Activated B cell treated with CpG ODN at 0.5 μM for 24 hours (primary cell): ENCODE results near the gene SETD4. TPM values are rescaled to one million over a fixed set of nuclear protein-coding genes. Genes with fewer than 3 reads are reported as not detected.

Source experiments
- ATAC-seq: fragments of 200-7000 bp; cut with Tn5 transposase; one replicate; pipeline ENCODE4 v1.10.0; 2021; ENCODE audit warnings: low read depth, mild to moderate bottlenecking, moderate library complexity
- CTCF ChIA-PET: fragments of 350-600 bp; sonication (Branson Sonifier 250); formaldehyde crosslinking; loops from one replicate; lab custom pipeline; 2021; ENCODE audit warnings: antibody characterized with exemption; lab: Charles Lee
- POLR2A ChIA-PET: fragments of 350-600 bp; sonication (Branson Sonifier 250); formaldehyde crosslinking; loops from one replicate; lab custom pipeline; 2021; ENCODE audit warnings: antibody characterized with exemption; lab: Charles Lee
- DNase-seq: peaks from one replicate; pipeline ENCODE4 v3.0.0; 2022
- H3K27ac Mint-ChIP-seq: one replicate; pipeline ENCODE4 v1.8.0; 2020; ENCODE audit warnings: mixed read lengths
- H3K27me3 Mint-ChIP-seq: one replicate; pipeline ENCODE4 v1.8.0; 2021; ENCODE audit warnings: mixed read lengths
- H3K36me3 Mint-ChIP-seq: one replicate; pipeline ENCODE4 v1.8.0; 2021; ENCODE audit warnings: low read depth, mixed read lengths
- H3K4me1 Mint-ChIP-seq: one replicate; pipeline ENCODE4 v1.8.0; 2021; ENCODE audit warnings: mixed read lengths
- H3K4me3 Mint-ChIP-seq: one replicate; pipeline ENCODE4 v1.8.0; 2020; ENCODE audit warnings: mild to moderate bottlenecking, mixed read lengths
- H3K9me3 Mint-ChIP-seq: one replicate; pipeline ENCODE4 v1.8.0; 2020; ENCODE audit warnings: mixed read lengths
- CTCF ChIP-seq: fragments of 200-600 bp; IDR thresholded peaks from one replicate; pipeline ENCODE4 v1.8.0; 2022; ENCODE audit warnings: antibody characterized with exemption, mild to moderate bottlenecking
- intact Hi-C: fragments of 100-400 bp; cut with micrococcal nuclease; formaldehyde crosslinking; loops from one replicate; pipeline ENCODE4 v1.15.1; 2024
- total RNA-seq: library from RNA; stranded (reverse); gene quantifications from 2 replicates; pipeline ENCODE4 v1.2.3, GENCODE V29; 2022

SETD4 gene
- total RNA-seq, 1 donor from 2014 or later: 40.4 TPM

- ChIA-PET CTCF (interaction anchor here (1.4 kb wide), 1 partner anchor 9 kb away, joined by 9 read pairs; the partner anchor contains the start of gene SETD4), POLR2A (interaction anchor here (0.5 to 3.2 kb wide), 12 partner anchors 9 to 1159 kb away, joined by 3 to 60 read pairs (median 4); partner anchors contain the start of gene SETD4)
- intact Hi-C loops: loop anchor here (1.0 to 10.0 kb wide), 7 partner anchors 8 to 1994 kb away; partner anchors contain the start of genes CBR3, MRPS6, RUNX1 and SETD4
- no peak for TF ChIP-seq CTCF
- no peak for DNase-seq
- peak overlapping the region; percentile 12 for H3K27ac Mint-ChIP-seq
- H3K27me3 Mint-ChIP-seq: no peaks in the 10 kb centered on the region
- ATAC-seq: no peak
- peaks cover 31% of the 10 kb centered on the region for H3K4me1 Mint-ChIP-seq
- H3K9me3 Mint-ChIP-seq: peaks cover 5% of the 10 kb centered on the region
- peaks cover 32% of the 10 kb centered on the region for H3K36me3 Mint-ChIP-seq
- no peak overlapping the region for H3K4me3 Mint-ChIP-seq
Measured at GRCh38 chr21:36068748-36069398, 8.5 kb upstream of the SETD4 start.

DNA sequence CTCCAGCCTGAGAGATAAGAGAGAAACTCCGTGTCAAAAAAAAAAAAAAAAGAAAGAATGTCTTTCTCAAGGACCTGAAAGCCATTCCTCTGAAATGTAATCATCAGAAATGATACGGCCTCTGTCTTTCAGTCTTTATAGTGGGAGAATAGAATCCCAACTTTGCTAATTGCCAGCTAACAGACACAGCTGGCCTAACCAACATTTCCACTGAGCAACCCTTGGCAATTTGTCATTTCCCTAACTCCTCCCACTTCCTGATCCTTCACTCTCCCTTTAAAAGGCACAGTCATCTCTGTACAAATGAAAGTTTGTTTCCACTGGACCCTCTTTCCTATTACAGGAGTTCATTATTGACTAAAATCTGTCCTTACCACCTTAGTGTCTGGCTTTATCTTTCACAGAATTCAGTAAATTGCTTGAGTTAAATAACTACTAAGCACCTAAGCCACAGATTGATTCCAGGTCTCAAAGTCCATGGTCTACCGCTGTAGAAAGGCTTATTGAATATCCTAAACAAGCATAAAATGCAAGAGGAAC lies 5.2 kb upstream of the SETD4 start:
- no peak overlapping the region for H3K27ac Mint-ChIP-seq
- CTCF ChIA-PET: no interaction called here
- no peak for TF ChIP-seq CTCF
- peaks cover 18% of the 10 kb centered on the region for H3K4me1 Mint-ChIP-seq
- no peaks in the 10 kb centered on the region for H3K27me3 Mint-ChIP-seq
- no peak for DNase-seq
- no peak for ATAC-seq
- peaks cover 8% of the 10 kb centered on the region for H3K36me3 Mint-ChIP-seq
- POLR2A ChIA-PET: interaction anchor here (0.7 kb wide), 1 partner anchor 12 kb away, joined by 4 read pairs; no protein-coding TSS in a partner anchor
- H3K4me3 Mint-ChIP-seq: no peak overlapping the region
- intact Hi-C loops: loop anchor here (5.0 to 10.0 kb wide), 4 partner anchors 1021 to 1991 kb away; partner anchors contain the start of genes MRPS6, RUNX1, SLC5A3 and VPS26C
- H3K9me3 Mint-ChIP-seq: peaks cover 5% of the 10 kb centered on the region

GRCh38 chr21:36064085-36064460 lies 3.7 kb upstream of the SETD4 start:
- POLR2A ChIA-PET: interaction anchor here (0.7 kb wide), 1 partner anchor 12 kb away, joined by 4 read pairs; no protein-coding TSS in a partner anchor
- Mint-ChIP-seq H3K4me1 (peaks cover 12% of the 10 kb centered on the region), H3K4me3 (no peak overlapping the region), H3K27me3 (no peaks in the 10 kb centered on the region), H3K27ac (no peak overlapping the region), H3K9me3 (peaks cover 5% of the 10 kb centered on the region), H3K36me3 (peaks cover 7% of the 10 kb centered on the region)
- CTCF ChIA-PET: no interaction called here
- no peak for ATAC-seq
- intact Hi-C loops: loop anchor here (10.0 kb wide), 3 partner anchors 1019 to 1989 kb away; partner anchors contain the start of genes MRPS6, RUNX1 and SLC5A3
- no peak for TF ChIP-seq CTCF
- DNase-seq: no peak

- DNase-seq: no peak
- ATAC-seq: no peak
- TF ChIP-seq CTCF: no peak
- Mint-ChIP-seq H3K9me3 (peaks cover 2% of the 10 kb centered on the region), H3K27ac (no peak overlapping the region), H3K4me3 (no peak overlapping the region), H3K4me1 (peaks cover 10% of the 10 kb centered on the region), H3K27me3 (no peaks in the 10 kb centered on the region), H3K36me3 (peaks cover 9% of the 10 kb centered on the region)
- POLR2A ChIA-PET: interaction anchor here (0.7 kb wide), 1 partner anchor 13 kb away, joined by 4 read pairs; no protein-coding TSS in a partner anchor
- CTCF ChIA-PET: no interaction called here
- intact Hi-C loops: loop anchor here (10.0 kb wide), 3 partner anchors 1019 to 1989 kb away; partner anchors contain the start of genes MRPS6, RUNX1 and SLC5A3
Measured at GRCh38 chr21:36063375-36064084, 3.2 kb upstream of the SETD4 start.
